Fibroblast of lung (primary cell): Measurements from ENCODE around the gene WHAMM. TPM values are rescaled to one million over a fixed set of nuclear protein-coding genes. Genes with fewer than 3 reads are reported as not detected.

Experiments used
- DNase-seq, 2 donors: peaks; one replicate each; pipeline versions ENCODE4 v3.0.0 to v3.0.0-alpha.2; 2010; ENCODE audit warnings: low read depth in 2 of 2
- H2AFZ ChIP-seq: 2 replicates; pipeline ENCODE4 v1.5.1; 2012; ENCODE audit warnings: low read length, control low read depth, inconsistent platforms
- H3K27ac ChIP-seq: 2 replicates; pipeline ENCODE4 v1.5.1; 2011; ENCODE audit warnings: low read length, control low read depth; ENCODE audit not compliant: insufficient read depth
- H3K27me3 ChIP-seq: 2 replicates; pipeline ENCODE4 v1.5.1; 2011; ENCODE audit warnings: mild to moderate bottlenecking, low read length; ENCODE audit not compliant: control insufficient read depth, insufficient read depth
- H3K36me3 ChIP-seq: 2 replicates; pipeline ENCODE4 v1.5.1; 2011; ENCODE audit warnings: low read length; ENCODE audit not compliant: control insufficient read depth, insufficient read depth
- H3K4me1 ChIP-seq: 2 replicates; pipeline ENCODE4 v1.5.1; 2011; ENCODE audit warnings: low read length; ENCODE audit not compliant: control insufficient read depth, insufficient read depth; ENCODE audit errors: extremely low read depth
- H3K4me2 ChIP-seq: 2 replicates; pipeline ENCODE4 v1.5.1; 2011; ENCODE audit warnings: low read length, control low read depth; ENCODE audit not compliant: insufficient read depth; ENCODE audit errors: extremely low read depth
- H3K4me3 ChIP-seq, 4 experiments: fragments of 200-600 bp in 1 of 4; sonication (generic) in 1 of 4; replicated peaks in 1 of 4; 2 replicates each; pipeline ENCODE4 v1.5.1; 2011 to 2016; ENCODE audit warnings: low read length in 4 of 4, low read depth in 3 of 4, mild to moderate bottlenecking in 3 of 4, control low read depth in 2 of 4, inconsistent platforms in 1 of 4, mixed read lengths in 1 of 4; ENCODE audit not compliant: insufficient read depth in 1 of 4; ENCODE audit errors: control extremely low read depth in 1 of 4
- H3K79me2 ChIP-seq: 2 replicates; pipeline ENCODE4 v1.5.1; 2012; ENCODE audit warnings: mild to moderate bottlenecking, low read length, inconsistent platforms; ENCODE audit not compliant: control insufficient read depth, insufficient read depth
- H3K9ac ChIP-seq: 2 replicates; pipeline ENCODE4 v1.5.1; 2011; ENCODE audit warnings: mild to moderate bottlenecking, low read length, control low read depth; ENCODE audit not compliant: insufficient read depth
- H3K9me3 ChIP-seq: 2 replicates; pipeline ENCODE4 v1.5.1; 2012; ENCODE audit warnings: low read depth, low read length; ENCODE audit not compliant: control insufficient read depth, insufficient read depth
- H4K20me1 ChIP-seq: 2 replicates; pipeline ENCODE4 v1.5.1; 2011; ENCODE audit warnings: low read length; ENCODE audit not compliant: control insufficient read depth, insufficient read depth; ENCODE audit errors: extremely low read depth
- EZH2 ChIP-seq: IDR thresholded peaks from 2 replicates; pipeline ENCODE4 v1.5.1; 2012; ENCODE audit warnings: low read length, control low read depth, mild to moderate bottlenecking; ENCODE audit errors: missing control alignments
- polyA minus RNA-seq: library from RNA; depleted of rRNA, polyadenylated mRNA; stranded (reverse); fragments of >200 nt; gene quantifications from 2 replicates; pipeline ENCODE4 v1.2.3, GENCODE V29; 2011; ENCODE audit warnings: low replicate concordance
- polyA plus RNA-seq, 2 donors: library from polyadenylated mRNA; depleted of rRNA in 1 of 2; stranded (reverse) in 1 of 2; unstranded in 1 of 2; fragments of >200 nt; gene quantifications; 2 replicates each; pipeline ENCODE4 v1.2.1, GENCODE V29; 2011 to 2012; ENCODE audit warnings: missing spikeins in 1 of 2
- total RNA-seq: library from RNA; depleted of rRNA; stranded (reverse); fragments of >200 nt; gene quantifications from 2 replicates; pipeline ENCODE4 v1.2.1, GENCODE V29; 2014
- TF ChIP-seq, protein P1 (sequence below), 2 donors: IDR thresholded peaks in 1 of 2; conservative IDR thresholded peaks in 1 of 2; 1 replicate in 1 of 2; 2 replicates in 1 of 2; pipeline ENCODE4 v1.5.1; 2011 to 2012; ENCODE audit warnings: low read length in 2 of 2, control low read depth in 1 of 2, inconsistent platforms in 1 of 2, low read depth in 1 of 2, mild to moderate bottlenecking in 1 of 2

Gene WHAMM, protein sequence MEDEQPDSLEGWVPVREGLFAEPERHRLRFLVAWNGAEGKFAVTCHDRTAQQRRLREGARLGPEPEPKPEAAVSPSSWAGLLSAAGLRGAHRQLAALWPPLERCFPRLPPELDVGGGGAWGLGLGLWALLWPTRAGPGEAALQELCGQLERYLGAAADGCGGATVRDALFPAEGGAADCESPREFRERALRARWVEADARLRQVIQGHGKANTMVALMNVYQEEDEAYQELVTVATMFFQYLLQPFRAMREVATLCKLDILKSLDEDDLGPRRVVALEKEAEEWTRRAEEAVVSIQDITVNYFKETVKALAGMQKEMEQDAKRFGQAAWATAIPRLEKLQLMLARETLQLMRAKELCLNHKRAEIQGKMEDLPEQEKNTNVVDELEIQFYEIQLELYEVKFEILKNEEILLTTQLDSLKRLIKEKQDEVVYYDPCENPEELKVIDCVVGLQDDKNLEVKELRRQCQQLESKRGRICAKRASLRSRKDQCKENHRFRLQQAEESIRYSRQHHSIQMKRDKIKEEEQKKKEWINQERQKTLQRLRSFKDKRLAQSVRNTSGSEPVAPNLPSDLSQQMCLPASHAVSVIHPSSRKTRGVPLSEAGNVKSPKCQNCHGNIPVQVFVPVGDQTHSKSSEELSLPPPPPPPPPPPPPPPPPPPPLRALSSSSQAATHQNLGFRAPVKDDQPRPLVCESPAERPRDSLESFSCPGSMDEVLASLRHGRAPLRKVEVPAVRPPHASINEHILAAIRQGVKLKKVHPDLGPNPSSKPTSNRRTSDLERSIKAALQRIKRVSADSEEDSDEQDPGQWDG
- 4.9 and 5.6 TPM in 2 replicates for total RNA-seq
- 5.3 TPM in 2 replicates for polyA plus RNA-seq
- polyA plus RNA-seq (2012) = 3.6 and 4.1 TPM in 2 replicates
- polyA minus RNA-seq = 1.5 and 5.4 TPM in 2 replicates

DNA sequence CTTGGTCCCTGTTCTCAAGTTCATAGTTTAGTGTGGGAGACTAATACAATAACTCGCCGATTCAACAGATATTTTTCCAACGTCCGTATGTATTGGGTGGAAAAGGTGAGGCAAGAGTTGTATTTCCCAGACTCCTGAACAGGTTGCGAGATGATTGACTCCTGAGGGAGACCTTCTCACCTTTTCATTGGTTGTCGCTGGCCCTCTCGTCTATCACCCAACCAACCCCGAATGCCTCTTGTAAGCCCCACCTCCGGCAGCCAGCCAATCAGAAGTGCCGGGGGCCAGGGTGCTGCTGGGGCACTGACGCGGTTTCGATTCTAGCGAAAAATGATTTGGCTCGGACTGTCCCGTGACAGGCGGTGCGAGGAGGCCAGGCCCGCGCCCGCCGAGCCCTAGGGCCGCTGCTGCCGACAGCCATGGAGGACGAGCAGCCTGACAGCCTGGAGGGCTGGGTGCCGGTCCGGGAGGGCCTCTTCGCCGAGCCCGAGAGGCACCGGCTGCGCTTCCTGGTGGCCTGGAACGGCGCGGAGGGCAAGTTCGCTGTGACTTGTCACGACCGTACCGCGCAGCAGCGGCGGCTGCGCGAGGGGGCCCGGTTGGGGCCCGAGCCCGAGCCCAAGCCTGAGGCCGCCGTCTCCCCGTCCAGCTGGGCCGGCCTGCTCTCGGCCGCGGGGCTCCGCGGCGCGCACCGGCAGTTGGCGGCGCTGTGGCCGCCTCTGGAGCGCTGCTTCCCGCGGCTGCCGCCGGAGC, at the start of gene WHAMM:
TSS of gene WHAMM (plus strand) at position 321 of the 753 bp plus-strand sequence. CDS start at position 420, 99 bp downstream.
- DNase-seq = peak; percentile 98
- Histone ChIP-seq H3K9me3 (no peaks in the 10 kb centered on the region), H3K4me1 (no peaks in the 10 kb centered on the region), H3K79me2 (peaks cover 37% of the 10 kb centered on the region), H3K4me3 (peak within 1 kb of the TSS; percentile 88 to 98 (median 91)), H3K9ac (peak within 1 kb of the TSS; percentile 96), H3K36me3 (peaks cover 1% of the 10 kb centered on the region), H3K27me3 (no peaks in the 10 kb centered on the region), H2AFZ (peak within 1 kb of the TSS; percentile 74), H4K20me1 (no peaks in the 10 kb centered on the region), H3K4me2 (peak within 1 kb of the TSS; percentile 69), H3K27ac (peak within 1 kb of the TSS; percentile 93)
- TF ChIP-seq EZH2 = no peak
- TF ChIP-seq, protein P1, sequence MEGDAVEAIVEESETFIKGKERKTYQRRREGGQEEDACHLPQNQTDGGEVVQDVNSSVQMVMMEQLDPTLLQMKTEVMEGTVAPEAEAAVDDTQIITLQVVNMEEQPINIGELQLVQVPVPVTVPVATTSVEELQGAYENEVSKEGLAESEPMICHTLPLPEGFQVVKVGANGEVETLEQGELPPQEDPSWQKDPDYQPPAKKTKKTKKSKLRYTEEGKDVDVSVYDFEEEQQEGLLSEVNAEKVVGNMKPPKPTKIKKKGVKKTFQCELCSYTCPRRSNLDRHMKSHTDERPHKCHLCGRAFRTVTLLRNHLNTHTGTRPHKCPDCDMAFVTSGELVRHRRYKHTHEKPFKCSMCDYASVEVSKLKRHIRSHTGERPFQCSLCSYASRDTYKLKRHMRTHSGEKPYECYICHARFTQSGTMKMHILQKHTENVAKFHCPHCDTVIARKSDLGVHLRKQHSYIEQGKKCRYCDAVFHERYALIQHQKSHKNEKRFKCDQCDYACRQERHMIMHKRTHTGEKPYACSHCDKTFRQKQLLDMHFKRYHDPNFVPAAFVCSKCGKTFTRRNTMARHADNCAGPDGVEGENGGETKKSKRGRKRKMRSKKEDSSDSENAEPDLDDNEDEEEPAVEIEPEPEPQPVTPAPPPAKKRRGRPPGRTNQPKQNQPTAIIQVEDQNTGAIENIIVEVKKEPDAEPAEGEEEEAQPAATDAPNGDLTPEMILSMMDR (conservative IDR thresholded peaks at IDR 0.05 in 1 of 2, IDR thresholded peaks at IDR 0.05 in 1 of 2; ENCODE audit: low read depth in 1 of 2, low read length in 2 of 2) = no peak

DNA sequence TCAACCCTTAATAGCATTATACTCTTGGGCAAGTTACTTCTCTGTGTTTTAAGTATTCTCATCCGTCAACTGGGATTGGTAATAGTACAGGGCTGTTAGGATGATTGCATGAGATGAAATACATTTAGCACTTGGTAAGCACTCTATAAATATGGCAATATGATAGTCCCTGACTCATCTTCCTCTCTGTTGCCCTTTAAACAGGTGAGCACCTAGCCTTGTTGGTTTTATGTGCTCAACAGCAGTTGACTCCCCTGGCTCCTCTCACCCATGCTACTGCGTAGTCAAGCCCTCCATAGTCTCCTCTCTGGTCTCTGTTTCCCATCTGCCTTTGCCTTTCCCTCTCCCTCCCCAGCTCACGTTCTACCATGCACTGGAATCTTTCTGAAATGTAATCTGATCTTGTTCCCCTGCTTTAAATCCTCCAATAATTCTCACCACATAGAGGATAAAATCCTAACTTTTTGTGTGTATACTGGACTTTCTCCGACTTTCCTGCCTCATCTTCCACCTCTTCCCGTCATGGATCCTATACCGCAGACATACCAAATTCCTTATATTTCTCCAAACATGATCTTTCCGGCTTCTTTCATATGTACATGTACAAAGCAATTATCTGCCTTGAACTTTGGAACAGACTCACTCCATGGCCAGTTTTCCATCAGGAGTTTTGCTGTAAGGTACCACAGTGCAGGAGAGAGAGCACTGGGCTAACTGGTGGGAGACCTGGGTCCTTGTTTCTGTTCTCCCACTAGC, 45.9 kb upstream of the WHAMM start:
- Histone ChIP-seq H3K9ac (no peak overlapping the region), H3K27ac (no peak overlapping the region), H3K4me2 (no peak overlapping the region), H3K9me3 (no peaks in the 10 kb centered on the region), H3K79me2 (no peaks in the 10 kb centered on the region), H3K27me3 (no peaks in the 10 kb centered on the region), H2AFZ (no peak overlapping the region), H3K36me3 (peaks cover 2% of the 10 kb centered on the region), H4K20me1 (no peaks in the 10 kb centered on the region), H3K4me1 (no peaks in the 10 kb centered on the region), H3K4me3 (no peak overlapping the region)
- no peak for DNase-seq
- TF ChIP-seq, protein P1 (conservative IDR thresholded peaks at IDR 0.05 in 1 of 2, IDR thresholded peaks at IDR 0.05 in 1 of 2; ENCODE audit: low read depth in 1 of 2, low read length in 2 of 2) = no peak
- TF ChIP-seq EZH2 = no peak
